SK-N-SH (cell line): ENCODE data around the gene NUFIP2. TPM values are rescaled to one million over a fixed set of nuclear protein-coding genes. Genes with fewer than 3 reads are reported as not detected.

Experiments used
- CTCF ChIA-PET: fragments of 300-600, 350-600 bp; formaldehyde crosslinking; extraction: SDS; loops from one replicate; lab custom pipeline; 2021; lab: Yijun Ruan, JAX
- POLR2A ChIA-PET: fragments of 350-600 bp; sonication (Branson Sonifier 250); formaldehyde crosslinking; extraction: SDS; loops from one replicate; lab custom pipeline; 2020; ENCODE audit warnings: antibody characterized with exemption, inconsistent platforms; lab: Yijun Ruan, JAX
- DNase-seq: peaks from one replicate; pipeline ENCODE4 v3.0.0; 2012
- H2AFZ ChIP-seq: fragments of 200-600 bp; sonication (generic); 2 replicates; pipeline ENCODE4 v1.8.1; 2016; ENCODE audit warnings: antibody characterized with exemption, mild to moderate bottlenecking, low read depth
- H3F3A ChIP-seq: fragments of 200-600 bp; sonication (generic); replicated peaks from 2 replicates; pipeline ENCODE3; 2016; ENCODE audit warnings: antibody characterized with exemption, mild to moderate bottlenecking; ENCODE audit not compliant: insufficient read depth
- H3K27ac ChIP-seq, 2 experiments: fragments of 200-500 bp in 1 of 2; fragments of 200-600 bp in 1 of 2; sonication (Bioruptor generic) in 1 of 2; sonication (generic), shearing (Covaris generic) in 1 of 2; 2 replicates each; pipeline versions ENCODE4 v1.5.1 to v1.6.1; 2014 to 2016; ENCODE audit warnings: low read depth in 2 of 2, inconsistent platforms in 1 of 2, low read length in 1 of 2, mild to moderate bottlenecking in 1 of 2, mixed read lengths in 1 of 2
- H3K27me3 ChIP-seq: fragments of 200-600 bp; sonication (generic), shearing (Covaris generic); 2 replicates; pipeline ENCODE4 v1.6.1; 2016; ENCODE audit warnings: mixed run types; ENCODE audit not compliant: insufficient read depth
- H3K36me3 ChIP-seq, 2 experiments: fragments of 200-500 bp in 1 of 2; fragments of 200-600 bp in 1 of 2; sonication (Bioruptor generic) in 1 of 2; sonication (generic) in 1 of 2; replicated peaks in 1 of 2; 2 replicates each; pipeline versions ENCODE3 to v1.5.1; 2014 to 2016; ENCODE audit warnings: low read length in 1 of 2, mild to moderate bottlenecking in 1 of 2; ENCODE audit not compliant: insufficient read depth in 2 of 2, control insufficient read depth in 1 of 2
- H3K4me1 ChIP-seq, 2 experiments: fragments of 200-500 bp in 1 of 2; fragments of 200-600 bp in 1 of 2; sonication (Bioruptor generic) in 1 of 2; sonication (generic), shearing (Covaris generic) in 1 of 2; 2 replicates each; pipeline versions ENCODE4 v1.5.1 to v1.6.1; 2014 to 2016; ENCODE audit warnings: low read depth in 1 of 2, low read length in 1 of 2, mixed run types in 1 of 2; ENCODE audit not compliant: insufficient read depth in 2 of 2, control insufficient read depth in 1 of 2
- H3K4me2 ChIP-seq: fragments of 200-600 bp; sonication (generic), shearing (Covaris generic); 2 replicates; pipeline ENCODE4 v1.6.1; 2017; ENCODE audit warnings: mixed run types
- H3K4me3 ChIP-seq, 2 experiments: fragments of 200-500 bp in 1 of 2; fragments of 200-600 bp in 1 of 2; sonication (Bioruptor generic) in 1 of 2; sonication (generic), shearing (Covaris generic) in 1 of 2; 2 replicates each; pipeline versions ENCODE4 v1.5.1 to v1.8.1; 2014 to 2016; ENCODE audit warnings: low read depth in 2 of 2, inconsistent platforms in 1 of 2, low read length in 1 of 2, mild to moderate bottlenecking in 1 of 2, mixed read lengths in 1 of 2, moderate library complexity in 1 of 2
- H3K79me2 ChIP-seq: fragments of 200-600 bp; sonication (generic); 2 replicates; pipeline ENCODE4 v1.8.1; 2017; ENCODE audit warnings: mild to moderate bottlenecking; ENCODE audit not compliant: insufficient read depth
- H3K9ac ChIP-seq: fragments of 200-600 bp; sonication (generic); 2 replicates; pipeline ENCODE4 v1.6.1; 2017; ENCODE audit warnings: mixed run types
- H3K9me2 ChIP-seq: fragments of 200-600 bp; sonication (generic); 2 replicates; pipeline ENCODE4 v1.6.1; 2017; ENCODE audit warnings: mixed run types
- H3K9me3 ChIP-seq: fragments of 200-600 bp; sonication (generic); 2 replicates; pipeline ENCODE4 v1.6.1; 2017; ENCODE audit warnings: mixed run types, mild to moderate bottlenecking, moderate library complexity
- H4K20me1 ChIP-seq: fragments of 200-600 bp; sonication (generic); 2 replicates; pipeline ENCODE4 v1.6.1; 2017; ENCODE audit warnings: mild to moderate bottlenecking, mixed run types; ENCODE audit not compliant: insufficient read depth
- EP300 ChIP-seq, 2 experiments: IDR thresholded peaks; 2 replicates each; pipeline versions ENCODE4 v1.4.0 to v1.6.1; 2012; ENCODE audit warnings: borderline replicate concordance in 1 of 2, low read depth in 1 of 2, low read length in 1 of 2
- FOSL2 ChIP-seq: IDR thresholded peaks from 2 replicates; pipeline ENCODE4 v1.4.0; 2012; ENCODE audit warnings: low read depth, mild to moderate bottlenecking, moderate library complexity, borderline replicate concordance
- FOXJ3 ChIP-seq: sonication (generic); formaldehyde crosslinking; IDR thresholded peaks from 2 replicates; pipeline ENCODE4 v1.5.1; 2020; ENCODE audit warnings: mild to moderate bottlenecking, missing genetic modification reagents
- GABPA ChIP-seq: IDR thresholded peaks from 2 replicates; pipeline ENCODE4 v1.4.0; 2012; ENCODE audit warnings: low read depth, mild to moderate bottlenecking
- MEF2A ChIP-seq: IDR thresholded peaks from 2 replicates; pipeline ENCODE4 v1.4.0; 2012; ENCODE audit warnings: low read depth, borderline replicate concordance
- NFIC ChIP-seq: IDR thresholded peaks from 2 replicates; pipeline ENCODE4 v1.4.0; 2012; ENCODE audit warnings: borderline replicate concordance
- RAD21 ChIP-seq: IDR thresholded peaks from 2 replicates; pipeline ENCODE4 v1.6.1; 2012; ENCODE audit warnings: mild to moderate bottlenecking, low read length
- RCOR1 ChIP-seq: fragments of 150-350 bp; IDR thresholded peaks from 2 replicates; pipeline ENCODE4 v1.6.1; 2017; ENCODE audit warnings: antibody characterized with exemption, low read length
- RXRA ChIP-seq: IDR thresholded peaks from 2 replicates; pipeline ENCODE4 v1.4.0; 2012; ENCODE audit warnings: low read depth, mild to moderate bottlenecking, borderline replicate concordance
- SIN3A ChIP-seq: IDR thresholded peaks from 2 replicates; pipeline ENCODE4 v1.6.1; 2012; ENCODE audit warnings: low read depth, mild to moderate bottlenecking, low read length, moderate library complexity, borderline replicate concordance
- TAF1 ChIP-seq: IDR thresholded peaks from 2 replicates; pipeline ENCODE4 v1.6.1; 2012; ENCODE audit warnings: low read depth, mild to moderate bottlenecking, low read length, moderate library complexity, borderline replicate concordance
- TCF12 ChIP-seq: IDR thresholded peaks from 2 replicates; pipeline ENCODE4 v1.4.0; 2012
- YY1 ChIP-seq: IDR thresholded peaks from 2 replicates; pipeline ENCODE4 v1.4.0; 2012; ENCODE audit warnings: low read depth, mild to moderate bottlenecking
- WGBS: methylation state at CpG from one replicate; pipeline ENCODE4 v1.1.6; 2017; ENCODE audit warnings: low lambda C conversion rate; 5-methylcytosine and 5-hydroxymethylcytosine counted together
- polyA plus RNA-seq, 3 experiments: library from polyadenylated mRNA; depleted of rRNA; stranded (reverse); fragments of >200 nt; gene quantifications; 2 replicates each; pipeline ENCODE4 v1.2.3, GENCODE V29; 2012
- TF ChIP-seq, protein P1 (sequence below): IDR thresholded peaks from 2 replicates; pipeline ENCODE4 v1.6.1; 2012; ENCODE audit warnings: mild to moderate bottlenecking, low read depth, low read length, moderate library complexity
- TF ChIP-seq, protein P2 (sequence below): IDR thresholded peaks from 2 replicates; pipeline ENCODE4 v1.4.0; 2012; ENCODE audit warnings: low read depth, borderline replicate concordance

NUFIP2 gene
- polyA plus RNA-seq, 1 of the 3 experiments (the other 2 are of a cell fraction) = 9.0 TPM

DNA sequence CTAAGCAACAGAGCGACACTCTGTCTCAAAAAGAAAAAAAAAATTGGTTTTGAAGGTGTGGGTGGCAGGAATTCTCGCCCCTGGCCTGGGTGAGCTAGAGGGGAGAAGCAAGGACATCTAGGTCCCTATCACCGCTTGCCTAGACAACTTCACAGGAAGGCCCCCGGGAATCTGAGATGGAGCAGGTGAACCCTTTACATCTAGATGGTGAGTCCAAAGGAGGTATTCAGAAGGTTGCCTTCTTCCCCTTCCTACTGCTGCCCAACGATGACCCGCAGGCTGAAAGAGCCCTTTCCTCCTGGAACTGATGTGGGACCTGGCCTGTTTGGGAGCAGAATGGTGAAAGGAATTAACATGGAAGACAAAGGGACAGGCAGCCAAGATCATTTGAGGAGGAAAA lies 48.5 kb downstream of the NUFIP2 start:
- CTCF ChIA-PET = no interaction called here
- WGBS = 89% methylated on average over 6 of the region's 6 CpGs
- POLR2A ChIA-PET = no interaction called here

More for the DNA sequence above, 48.5 kb downstream of the NUFIP2 start:
- no peak overlapping the region for H3K4me2 ChIP-seq
- TF ChIP-seq, protein P1, sequence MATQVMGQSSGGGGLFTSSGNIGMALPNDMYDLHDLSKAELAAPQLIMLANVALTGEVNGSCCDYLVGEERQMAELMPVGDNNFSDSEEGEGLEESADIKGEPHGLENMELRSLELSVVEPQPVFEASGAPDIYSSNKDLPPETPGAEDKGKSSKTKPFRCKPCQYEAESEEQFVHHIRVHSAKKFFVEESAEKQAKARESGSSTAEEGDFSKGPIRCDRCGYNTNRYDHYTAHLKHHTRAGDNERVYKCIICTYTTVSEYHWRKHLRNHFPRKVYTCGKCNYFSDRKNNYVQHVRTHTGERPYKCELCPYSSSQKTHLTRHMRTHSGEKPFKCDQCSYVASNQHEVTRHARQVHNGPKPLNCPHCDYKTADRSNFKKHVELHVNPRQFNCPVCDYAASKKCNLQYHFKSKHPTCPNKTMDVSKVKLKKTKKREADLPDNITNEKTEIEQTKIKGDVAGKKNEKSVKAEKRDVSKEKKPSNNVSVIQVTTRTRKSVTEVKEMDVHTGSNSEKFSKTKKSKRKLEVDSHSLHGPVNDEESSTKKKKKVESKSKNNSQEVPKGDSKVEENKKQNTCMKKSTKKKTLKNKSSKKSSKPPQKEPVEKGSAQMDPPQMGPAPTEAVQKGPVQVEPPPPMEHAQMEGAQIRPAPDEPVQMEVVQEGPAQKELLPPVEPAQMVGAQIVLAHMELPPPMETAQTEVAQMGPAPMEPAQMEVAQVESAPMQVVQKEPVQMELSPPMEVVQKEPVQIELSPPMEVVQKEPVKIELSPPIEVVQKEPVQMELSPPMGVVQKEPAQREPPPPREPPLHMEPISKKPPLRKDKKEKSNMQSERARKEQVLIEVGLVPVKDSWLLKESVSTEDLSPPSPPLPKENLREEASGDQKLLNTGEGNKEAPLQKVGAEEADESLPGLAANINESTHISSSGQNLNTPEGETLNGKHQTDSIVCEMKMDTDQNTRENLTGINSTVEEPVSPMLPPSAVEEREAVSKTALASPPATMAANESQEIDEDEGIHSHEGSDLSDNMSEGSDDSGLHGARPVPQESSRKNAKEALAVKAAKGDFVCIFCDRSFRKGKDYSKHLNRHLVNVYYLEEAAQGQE = no peak
- no peak for TF ChIP-seq GABPA
- no peak for TF ChIP-seq YY1
- TF ChIP-seq FOXJ3 (CRISPR knock-in tag) = no peak
- no peak for TF ChIP-seq RCOR1
- TF ChIP-seq EP300 (IDR thresholded peaks at IDR 0.05; ENCODE audit: borderline replicate concordance in 1 of 2, low read depth in 1 of 2, low read length in 1 of 2) = no peak
- TF ChIP-seq RAD21 = no peak
- TF ChIP-seq NFIC = no peak
- TF ChIP-seq FOSL2 = no peak
- TF ChIP-seq SIN3A = no peak
- TF ChIP-seq RXRA = no peak
- no peak for TF ChIP-seq TAF1
- TF ChIP-seq TCF12 = no peak
- no peak for TF ChIP-seq MEF2A
- TF ChIP-seq, protein P2, sequence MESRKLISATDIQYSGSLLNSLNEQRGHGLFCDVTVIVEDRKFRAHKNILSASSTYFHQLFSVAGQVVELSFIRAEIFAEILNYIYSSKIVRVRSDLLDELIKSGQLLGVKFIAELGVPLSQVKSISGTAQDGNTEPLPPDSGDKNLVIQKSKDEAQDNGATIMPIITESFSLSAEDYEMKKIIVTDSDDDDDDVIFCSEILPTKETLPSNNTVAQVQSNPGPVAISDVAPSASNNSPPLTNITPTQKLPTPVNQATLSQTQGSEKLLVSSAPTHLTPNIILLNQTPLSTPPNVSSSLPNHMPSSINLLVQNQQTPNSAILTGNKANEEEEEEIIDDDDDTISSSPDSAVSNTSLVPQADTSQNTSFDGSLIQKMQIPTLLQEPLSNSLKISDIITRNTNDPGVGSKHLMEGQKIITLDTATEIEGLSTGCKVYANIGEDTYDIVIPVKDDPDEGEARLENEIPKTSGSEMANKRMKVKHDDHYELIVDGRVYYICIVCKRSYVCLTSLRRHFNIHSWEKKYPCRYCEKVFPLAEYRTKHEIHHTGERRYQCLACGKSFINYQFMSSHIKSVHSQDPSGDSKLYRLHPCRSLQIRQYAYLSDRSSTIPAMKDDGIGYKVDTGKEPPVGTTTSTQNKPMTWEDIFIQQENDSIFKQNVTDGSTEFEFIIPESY = no peak
- no peaks in the 10 kb centered on the region for H4K20me1 ChIP-seq
- H3K79me2 ChIP-seq = no peaks in the 10 kb centered on the region
- no peak overlapping the region for H2AFZ ChIP-seq
- peaks cover 16 to 27% of the 10 kb centered on the region in 2 experiments for H3K4me1 ChIP-seq
- no peaks in the 10 kb centered on the region for H3K27me3 ChIP-seq
- H3K4me3 ChIP-seq = no peak overlapping the region
- H3F3A ChIP-seq = peaks cover 27% of the 10 kb centered on the region
- no peaks in the 10 kb centered on the region for H3K9me2 ChIP-seq
- no peaks in the 10 kb centered on the region for H3K36me3 ChIP-seq
- H3K9me3 ChIP-seq = no peaks in the 10 kb centered on the region
- DNase-seq = no peak
- H3K27ac ChIP-seq = no peak overlapping the region
- H3K9ac ChIP-seq = no peak overlapping the region
